ENCODE data around the gene WASHC4.

The WASHC4 gene

DNA sequence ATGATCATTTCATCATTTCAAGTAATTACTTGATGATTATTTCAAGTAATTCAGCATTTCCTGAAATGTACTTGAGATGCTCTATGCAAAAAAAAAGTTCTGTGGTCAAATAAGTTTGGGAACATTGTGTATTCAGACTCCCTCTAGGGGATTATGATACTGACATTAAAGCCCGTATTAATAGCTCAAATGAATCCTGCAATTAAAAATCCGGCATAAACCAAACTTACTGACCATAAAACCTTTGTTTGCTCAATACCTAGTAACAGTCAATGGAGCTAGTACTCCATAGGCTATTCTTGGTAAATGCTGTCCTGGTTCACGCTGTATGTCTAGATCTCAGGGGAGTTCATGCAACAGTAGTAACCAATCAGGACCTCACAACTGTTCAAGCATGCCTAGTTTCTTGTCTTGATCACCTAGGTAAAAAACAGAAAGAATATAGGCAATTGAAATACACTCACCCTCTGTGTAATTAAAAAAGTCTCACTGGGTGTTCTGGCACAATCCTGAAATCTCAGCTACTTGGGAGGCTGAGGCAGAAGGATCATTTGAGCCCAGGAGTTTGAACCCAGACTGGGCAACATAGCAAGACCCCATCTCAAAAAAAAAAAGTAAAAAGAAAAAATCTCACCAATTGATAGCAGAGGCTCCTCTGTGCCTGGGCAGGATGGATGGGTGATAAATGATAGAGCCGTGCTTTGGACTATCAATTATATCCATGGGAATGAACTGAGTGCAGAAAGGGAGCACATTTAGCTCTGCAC is 37.4 kb upstream of the WASHC4 start:
- intact Hi-C loops (cut with DNase I; ENCODE audit: low total_unique reads) = no loop called here

DNA sequence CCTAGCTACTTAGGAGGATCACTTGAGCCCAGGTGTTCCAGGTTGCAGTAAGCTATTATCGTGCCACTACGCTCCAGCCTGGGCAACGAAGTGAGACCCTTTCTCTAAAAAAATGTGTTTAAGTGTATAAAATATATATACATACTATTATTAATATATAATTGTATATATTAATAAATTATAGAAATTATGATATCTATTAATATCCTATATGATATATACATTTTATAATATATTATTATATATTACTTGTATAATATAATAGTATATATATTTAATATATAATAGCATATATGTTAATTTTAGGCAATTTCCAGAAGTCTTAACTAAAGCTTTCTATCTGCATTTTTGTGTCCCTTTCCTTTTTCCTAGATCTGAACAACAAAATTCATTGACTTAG is 35.5 kb upstream of the WASHC4 start:
- H3K4me3 ChIP-seq = no peak overlapping the region
- H3K36me3 ChIP-seq = peaks cover 13 to 26% (median 14%) of the 10 kb centered on the region in 3 donors
- intact Hi-C loops (cut with DNase I; ENCODE audit: low total_unique reads) = no loop called here
- no peaks in the 10 kb centered on the region for H3K27me3 ChIP-seq
- peaks cover 0 to 13% (median 1%) of the 10 kb centered on the region in 4 donors for H3K4me1 ChIP-seq
- TF ChIP-seq, protein P1, sequence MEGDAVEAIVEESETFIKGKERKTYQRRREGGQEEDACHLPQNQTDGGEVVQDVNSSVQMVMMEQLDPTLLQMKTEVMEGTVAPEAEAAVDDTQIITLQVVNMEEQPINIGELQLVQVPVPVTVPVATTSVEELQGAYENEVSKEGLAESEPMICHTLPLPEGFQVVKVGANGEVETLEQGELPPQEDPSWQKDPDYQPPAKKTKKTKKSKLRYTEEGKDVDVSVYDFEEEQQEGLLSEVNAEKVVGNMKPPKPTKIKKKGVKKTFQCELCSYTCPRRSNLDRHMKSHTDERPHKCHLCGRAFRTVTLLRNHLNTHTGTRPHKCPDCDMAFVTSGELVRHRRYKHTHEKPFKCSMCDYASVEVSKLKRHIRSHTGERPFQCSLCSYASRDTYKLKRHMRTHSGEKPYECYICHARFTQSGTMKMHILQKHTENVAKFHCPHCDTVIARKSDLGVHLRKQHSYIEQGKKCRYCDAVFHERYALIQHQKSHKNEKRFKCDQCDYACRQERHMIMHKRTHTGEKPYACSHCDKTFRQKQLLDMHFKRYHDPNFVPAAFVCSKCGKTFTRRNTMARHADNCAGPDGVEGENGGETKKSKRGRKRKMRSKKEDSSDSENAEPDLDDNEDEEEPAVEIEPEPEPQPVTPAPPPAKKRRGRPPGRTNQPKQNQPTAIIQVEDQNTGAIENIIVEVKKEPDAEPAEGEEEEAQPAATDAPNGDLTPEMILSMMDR (IDR thresholded peaks at IDR 0.05) = no peak
- H3K27ac ChIP-seq = no peak overlapping the region
- H3K9me3 ChIP-seq = no peaks in the 10 kb centered on the region
- DNase-seq = no peak

More for the DNA sequence above, 37.4 kb upstream of the WASHC4 start:
- Histone ChIP-seq H3K36me3 (peaks cover 19 to 39% (median 28%) of the 10 kb centered on the region in 3 donors), H3K4me1 (no peaks in the 10 kb centered on the region), H3K4me3 (no peak overlapping the region), H3K27me3 (no peaks in the 10 kb centered on the region), H3K9me3 (no peaks in the 10 kb centered on the region), H3K27ac (no peak overlapping the region)
- DNase-seq = no peak
- TF ChIP-seq, protein P1 (IDR thresholded peaks at IDR 0.05) = no peak

DNA sequence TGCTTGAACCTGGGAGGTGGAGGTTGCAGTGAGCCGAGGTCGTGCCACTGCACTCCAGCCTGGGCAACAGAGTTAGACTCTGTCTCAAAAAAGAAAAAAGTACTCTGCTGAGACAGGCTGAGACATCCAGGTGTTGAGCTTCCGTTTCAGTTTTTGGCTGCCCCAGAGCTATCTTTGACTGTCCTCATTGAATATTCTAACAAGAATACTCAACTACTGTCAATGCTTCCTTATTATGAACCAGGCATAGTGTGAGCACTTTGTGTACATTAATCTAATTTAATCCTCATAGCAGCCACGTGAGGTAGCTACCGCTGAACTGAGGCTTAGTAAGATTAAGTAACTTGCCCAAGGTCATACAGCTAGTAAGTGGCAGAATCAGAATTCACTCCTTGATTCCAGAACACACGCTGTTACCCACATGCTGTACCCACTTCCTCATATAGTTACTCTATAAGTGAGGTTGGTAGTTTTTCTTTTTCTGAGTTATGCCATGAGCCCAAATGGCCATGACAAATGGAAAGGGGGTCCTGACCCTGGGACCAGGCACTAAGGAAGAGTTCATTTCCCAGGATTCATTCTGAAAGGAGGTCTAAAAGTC is 34.5 kb upstream of the WASHC4 start:
- Histone ChIP-seq H3K4me3 (no peak overlapping the region), H3K27me3 (no peaks in the 10 kb centered on the region), H3K9me3 (no peaks in the 10 kb centered on the region), H3K27ac (no peak overlapping the region), H3K4me1 (peaks cover 0 to 23% (median 5%) of the 10 kb centered on the region in 4 donors), H3K36me3 (peaks cover 13 to 26% (median 14%) of the 10 kb centered on the region in 3 donors)
- intact Hi-C loops (cut with DNase I; ENCODE audit: low total_unique reads) = no loop called here
- no peak for DNase-seq
- TF ChIP-seq, protein P1 (IDR thresholded peaks at IDR 0.05) = no peak

DNA sequence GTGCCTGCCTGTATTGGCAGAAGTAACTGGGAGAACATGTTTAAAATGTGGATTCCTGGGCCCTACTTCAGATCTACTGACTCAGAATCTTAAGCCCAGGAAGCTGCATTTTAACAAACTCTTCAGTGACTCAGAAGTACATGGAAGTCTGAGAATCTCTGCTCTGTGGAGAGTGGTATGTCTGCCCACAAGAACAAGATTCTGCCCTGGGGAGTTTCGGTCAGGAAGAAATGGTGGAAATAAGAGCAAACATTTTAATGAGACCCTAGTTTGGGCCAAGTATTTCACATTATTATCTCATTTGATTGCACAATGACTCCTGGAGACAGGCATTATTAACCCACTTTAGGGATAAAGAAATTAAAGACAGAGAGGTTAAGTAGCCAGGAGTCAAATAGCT is 31.4 kb upstream of the WASHC4 start:
- no peaks in the 10 kb centered on the region for H3K27me3 ChIP-seq

DNA sequence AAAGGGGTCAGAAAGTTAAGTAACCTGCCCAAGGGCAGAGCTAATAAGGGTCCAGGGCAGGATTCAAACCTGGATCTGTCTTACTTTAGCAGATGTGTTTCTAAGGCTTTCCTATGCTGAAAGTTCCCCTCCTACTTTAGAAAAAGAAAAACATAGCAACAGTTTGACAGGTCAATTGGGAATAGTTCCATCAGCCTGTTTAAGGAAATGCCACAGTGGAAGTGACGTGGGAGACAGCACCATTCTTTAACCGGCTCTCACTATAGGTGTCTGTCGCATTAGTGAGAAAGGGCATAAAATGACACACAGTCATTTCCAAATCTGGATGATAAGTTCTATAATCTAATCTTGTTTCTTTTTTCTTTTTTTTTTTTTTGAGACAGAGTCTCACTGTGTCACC is 30.6 kb upstream of the WASHC4 start:
- Histone ChIP-seq H3K27ac (peak overlapping the region in 1 of 2 donors; percentile 20), H3K4me1 (peaks cover 0 to 25% (median 6%) of the 10 kb centered on the region in 4 donors), H3K36me3 (peaks cover 0 to 15% (median 0%) of the 10 kb centered on the region in 3 donors), H3K9me3 (no peaks in the 10 kb centered on the region), H3K27me3 (no peaks in the 10 kb centered on the region), H3K4me3 (no peak overlapping the region)
- no peak for DNase-seq
- TF ChIP-seq, protein P1 (IDR thresholded peaks at IDR 0.05) = no peak
- intact Hi-C loops (cut with DNase I; ENCODE audit: low total_unique reads) = no loop called here

More for the DNA sequence above, 31.4 kb upstream of the WASHC4 start:
- intact Hi-C loops (cut with DNase I; ENCODE audit: low total_unique reads) = no loop called here
- Histone ChIP-seq H3K36me3 (peaks cover 0 to 15% (median 0%) of the 10 kb centered on the region in 3 donors), H3K9me3 (no peaks in the 10 kb centered on the region), H3K27ac (no peak overlapping the region), H3K4me3 (no peak overlapping the region), H3K4me1 (peaks cover 0 to 25% (median 6%) of the 10 kb centered on the region in 4 donors)
- DNase-seq = no peak
- TF ChIP-seq, protein P1 (IDR thresholded peaks at IDR 0.05) = no peak

All from tibial artery (tissue), 4 donors.